H1 (cell line): ENCODE measurements around the gene EBLN2. TPM values are rescaled to one million over a fixed set of nuclear protein-coding genes. Genes with fewer than 3 reads are reported as not detected.

Experiments
- CTCF ChIA-PET: fragments of 300-600 bp; sonication (Branson Sonifier 250); formaldehyde crosslinking; loops from one replicate; lab custom pipeline; 2021; ENCODE audit not compliant: partially characterized antibody; lab: Charles Lee
- POLR2A ChIA-PET: fragments of 300-600 bp; sonication (Branson Sonifier 250); formaldehyde crosslinking; loops from one replicate; lab custom pipeline; 2021; ENCODE audit warnings: inconsistent platforms; ENCODE audit not compliant: partially characterized antibody; lab: Charles Lee
- DNase-seq, 2 experiments: peaks; one replicate each; pipeline versions ENCODE4 v3.0.0 to v3.0.0-alpha.2; 2010 to 2022; ENCODE audit warnings: low spot score in 2 of 2, low read depth in 1 of 2, mixed read lengths in 1 of 2
- FAIRE-seq: peaks from 2 replicates; lab custom pipeline; 2011; peaks lifted over from hg19 to GRCh38; lab: Jason Lieb, UNC
- H2AFZ ChIP-seq: 2 replicates; pipeline ENCODE4 v1.8.1; 2012; ENCODE audit warnings: low read length, inconsistent platforms
- H2AK5ac ChIP-seq: 2 replicates; pipeline ENCODE4 v1.6.1; 2013; ENCODE audit warnings: low read depth, low read length
- H2BK120ac ChIP-seq: replicated peaks from 2 replicates; pipeline ENCODE3; 2013; ENCODE audit warnings: low read depth, low read length, inconsistent platforms
- H2BK12ac ChIP-seq: 2 replicates; pipeline ENCODE4 v1.6.1; 2013; ENCODE audit warnings: low read depth, low read length
- H2BK15ac ChIP-seq: 2 replicates; pipeline ENCODE4 v1.6.1; 2013; ENCODE audit warnings: low read length
- H2BK20ac ChIP-seq: 2 replicates; pipeline ENCODE4 v1.6.1; 2013; ENCODE audit warnings: low read length
- H2BK5ac ChIP-seq: 2 replicates; pipeline ENCODE4 v1.6.1; 2013; ENCODE audit warnings: low read depth, low read length
- H3K14ac ChIP-seq: 2 replicates; pipeline ENCODE4 v1.6.1; 2013; ENCODE audit warnings: inconsistent platforms; ENCODE audit not compliant: insufficient read length
- H3K18ac ChIP-seq: 2 replicates; pipeline ENCODE4 v1.6.1; 2013; ENCODE audit warnings: low read length; ENCODE audit errors: extremely low read depth
- H3K23ac ChIP-seq: 2 replicates; pipeline ENCODE4 v1.6.1; 2013; ENCODE audit warnings: inconsistent platforms; ENCODE audit not compliant: insufficient read length
- H3K23me2 ChIP-seq: 2 replicates; pipeline ENCODE4 v1.6.1; 2013; ENCODE audit warnings: low read depth, low read length
- H3K27ac ChIP-seq: 2 replicates; pipeline ENCODE4 v1.6.1; 2011; ENCODE audit warnings: low read depth, low read length, inconsistent platforms
- H3K27me3 ChIP-seq, 4 experiments: replicated peaks in 1 of 4; 1 replicate in 1 of 4; 2 replicates in 3 of 4; pipeline versions ENCODE4 v1.6.1 to v1.8.1; 2011 to 2013; ENCODE audit warnings: low read length in 3 of 4, mild to moderate bottlenecking in 3 of 4, inconsistent platforms in 2 of 4, mixed read lengths in 2 of 4, moderate library complexity in 1 of 4; ENCODE audit not compliant: control insufficient read depth in 3 of 4, insufficient read depth in 3 of 4; ENCODE audit errors: extremely low read depth in 1 of 4
- H3K36me3 ChIP-seq, 4 experiments: 2 replicates each; pipeline versions ENCODE4 v1.6.1 to v1.8.1; 2011 to 2013; ENCODE audit warnings: mild to moderate bottlenecking in 4 of 4, low read length in 3 of 4, moderate library complexity in 2 of 4, control low read depth in 1 of 4, inconsistent platforms in 1 of 4; ENCODE audit not compliant: insufficient read depth in 4 of 4, control insufficient read depth in 2 of 4
- H3K4ac ChIP-seq: replicated peaks from 2 replicates; pipeline ENCODE3; 2013; ENCODE audit warnings: low read length, low read depth, mixed read lengths, inconsistent platforms; ENCODE audit not compliant: insufficient read length
- H3K4me1 ChIP-seq, 4 experiments: replicated peaks in 1 of 4; 1 replicate in 1 of 4; 2 replicates in 3 of 4; pipeline versions ENCODE4 v1.6.1 to v1.8.1; 2011 to 2013; ENCODE audit warnings: low read length in 3 of 4, inconsistent platforms in 2 of 4, mixed read lengths in 1 of 4; ENCODE audit not compliant: insufficient read depth in 4 of 4, control insufficient read depth in 3 of 4
- H3K4me2 ChIP-seq, 2 experiments: 2 replicates each; pipeline versions ENCODE4 v1.6.1 to v1.8.1; 2011 to 2013; ENCODE audit warnings: low read depth in 2 of 2, low read length in 2 of 2, control low read depth in 1 of 2, inconsistent platforms in 1 of 2, mild to moderate bottlenecking in 1 of 2; ENCODE audit not compliant: insufficient read depth in 1 of 2
- H3K4me3 ChIP-seq, 4 experiments: fragments of 200-600, 300-600 bp in 1 of 4; sonication (generic), shearing (Covaris generic), sonication (Bioruptor Twin) in 1 of 4; 2 replicates each; pipeline versions ENCODE4 v1.5.1 to v1.8.1; 2011 to 2016; ENCODE audit warnings: low read length in 4 of 4, low read depth in 3 of 4, control low read depth in 2 of 4, inconsistent platforms in 2 of 4, mild to moderate bottlenecking in 2 of 4, mixed read lengths in 1 of 4, moderate library complexity in 1 of 4; ENCODE audit not compliant: insufficient read depth in 2 of 4; ENCODE audit errors: extremely low read depth in 1 of 4
- H3K56ac ChIP-seq: replicated peaks from 2 replicates; pipeline ENCODE3; 2013; ENCODE audit warnings: low read depth, mild to moderate bottlenecking, mixed read lengths, low read length, inconsistent platforms; ENCODE audit not compliant: insufficient read length
- H3K79me1 ChIP-seq: 2 replicates; pipeline ENCODE4 v1.6.1; 2013; ENCODE audit warnings: low read depth, low read length, control low read depth
- H3K79me2 ChIP-seq, 2 experiments: 2 replicates each; pipeline versions ENCODE4 v1.6.1 to v1.8.1; 2012 to 2013; ENCODE audit warnings: low read length in 2 of 2, mild to moderate bottlenecking in 2 of 2, inconsistent platforms in 1 of 2; ENCODE audit not compliant: insufficient read depth in 2 of 2, control insufficient read depth in 1 of 2
- H3K9ac ChIP-seq, 4 experiments: replicated peaks in 1 of 4; 1 replicate in 1 of 4; 2 replicates in 3 of 4; pipeline versions ENCODE4 v1.6.1 to v1.8.1; 2011 to 2013; ENCODE audit warnings: low read depth in 3 of 4, low read length in 3 of 4, control low read depth in 2 of 4, mild to moderate bottlenecking in 2 of 4, moderate library complexity in 2 of 4, inconsistent platforms in 1 of 4; ENCODE audit errors: extremely low read depth in 1 of 4
- H3K9me3 ChIP-seq, 2 experiments: 2 replicates each; pipeline versions ENCODE4 v1.6.1 to v1.8.1; 2012 to 2013; ENCODE audit warnings: mild to moderate bottlenecking in 2 of 2, moderate library complexity in 2 of 2, control low read depth in 1 of 2, inconsistent platforms in 1 of 2, low read depth in 1 of 2, low read length in 1 of 2, mixed read lengths in 1 of 2; ENCODE audit not compliant: insufficient read depth in 2 of 2
- H4K20me1 ChIP-seq, 2 experiments: replicated peaks in 1 of 2; 2 replicates each; pipeline versions ENCODE3 to v1.8.1; 2011 to 2013; ENCODE audit warnings: inconsistent platforms in 2 of 2, low read length in 2 of 2, mild to moderate bottlenecking in 1 of 2; ENCODE audit not compliant: insufficient read depth in 2 of 2, control insufficient read depth in 1 of 2
- H4K5ac ChIP-seq: 2 replicates; pipeline ENCODE4 v1.6.1; 2013; ENCODE audit warnings: low read length, low read depth, mixed read lengths, inconsistent platforms; ENCODE audit not compliant: insufficient read length
- H4K8ac ChIP-seq: 2 replicates; pipeline ENCODE4 v1.8.0; 2013; ENCODE audit warnings: mild to moderate bottlenecking, moderate library complexity, low read length, inconsistent platforms; ENCODE audit not compliant: insufficient read depth; ENCODE audit errors: extremely low read depth
- H4K91ac ChIP-seq: replicated peaks from 2 replicates; pipeline ENCODE3; 2013; ENCODE audit warnings: low read length, mixed read lengths, inconsistent platforms; ENCODE audit not compliant: insufficient read length
- RBBP5 ChIP-seq: IDR thresholded peaks from 2 replicates; pipeline ENCODE4 v1.7.1; 2012; ENCODE audit warnings: low read depth, mild to moderate bottlenecking, inconsistent platforms, low read length, moderate library complexity, borderline replicate concordance
- SIX5 ChIP-seq: IDR thresholded peaks from 2 replicates; pipeline ENCODE4 v1.6.1; 2011; ENCODE audit warnings: mild to moderate bottlenecking, low read depth, low read length
- whole genome bisulfite sequencing, 2 experiments: shearing (Covaris generic) in 1 of 2; methylation state at CpG; one replicate each; pipeline versions ENCODE4 v1.1.6 to v1.1.7; 2013 to 2015; ENCODE audit warnings: low lambda C conversion rate in 2 of 2, mixed read lengths in 2 of 2, inconsistent platforms in 1 of 2, low coverage in 1 of 2, missing lambda C conversion rate in 1 of 2; ENCODE audit not compliant: insufficient replicate concordance in 2 of 2, insufficient coverage in 1 of 2, insufficient read length in 1 of 2; ENCODE audit errors: extremely low coverage in 1 of 2, missing lambda C conversion rate in 1 of 2; 5-methylcytosine and 5-hydroxymethylcytosine counted together
- polyA plus RNA-seq, 7 experiments: library from polyadenylated mRNA; depleted of rRNA in 3 of 7; stranded (reverse) in 5 of 7; unstranded in 2 of 7; fragments of >200 nt in 5 of 7; fragments of 200-250 nt in 2 of 7; gene quantifications; 1 replicate in 5 of 7; 2 replicates in 1 of 7; 4 replicates in 1 of 7; pipeline versions ENCODE4 v1.2.1 to v1.2.3, GENCODE V29; 2011 to 2013; ENCODE audit warnings: missing spikeins in 2 of 7, mixed read lengths in 2 of 7
- total RNA-seq: library from RNA; stranded (reverse); fragmentation: NEBNext Ultra II Directional; extraction: Animal tissue kit (Norgen Biotek cat#: 25700); gene quantifications from 2 replicates; pipeline ENCODE4 v1.2.1, GENCODE V29; 2021

EBLN2 gene
- total and polyA plus RNA-seq, 2 of the 8 experiments (the other 6 are each of a cell fraction or from before 2014, with no cell fraction given) = 1.9 to 3.8 TPM

DNA sequence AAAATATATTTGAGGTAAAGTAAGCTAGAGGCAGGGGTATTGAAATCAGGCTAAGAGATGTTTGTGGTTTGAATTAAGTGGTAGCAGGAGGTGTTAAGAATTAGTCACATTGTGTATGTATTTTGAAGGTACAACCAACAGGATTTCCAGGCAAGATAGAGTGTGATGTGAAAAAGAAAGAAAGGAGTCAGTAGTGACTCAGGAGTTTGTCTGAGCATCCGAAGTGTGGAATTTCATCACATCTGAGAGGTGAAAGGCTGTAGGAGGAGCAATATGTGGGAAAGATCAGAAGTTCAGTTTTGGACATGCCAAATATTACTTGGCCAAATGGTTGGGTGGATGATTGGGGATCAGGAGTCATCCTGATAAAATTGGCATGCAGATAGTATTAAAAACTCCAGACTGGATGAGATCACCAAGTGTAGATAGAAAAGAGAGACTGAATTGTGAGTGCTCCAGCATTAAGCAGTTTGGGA is 32.1 kb upstream of the EBLN2 start:
- Histone ChIP-seq H4K5ac (no peak overlapping the region), H3K18ac (no peak overlapping the region), H3K9ac (no peak overlapping the region), H2BK120ac (no peak overlapping the region), H3K23ac (no peak overlapping the region), H3K4me2 (no peak overlapping the region), H3K27me3 (no peaks in the 10 kb centered on the region), H3K79me2 (peaks cover 50 to 100% of the 10 kb centered on the region in 2 experiments), H3K36me3 (no peaks in the 10 kb centered on the region), H4K8ac (no peak overlapping the region), H3K56ac (no peak overlapping the region), H2AK5ac (no peak overlapping the region), H3K27ac (no peak overlapping the region), H3K14ac (no peak overlapping the region), H3K23me2 (no peaks in the 10 kb centered on the region; the same call in 1 of the 2 replicates), H2BK12ac (no peak overlapping the region), H3K4me3 (no peak overlapping the region), H3K9me3 (no peaks in the 10 kb centered on the region), H2AFZ (no peak overlapping the region), H4K20me1 (peaks cover 10 to 19% of the 10 kb centered on the region in 2 experiments), H2BK15ac (no peak overlapping the region), H3K4ac (no peak overlapping the region), H2BK20ac (no peak overlapping the region), H3K4me1 (peaks cover 0 to 9% (median 4%) of the 10 kb centered on the region in 4 experiments; a peak in 6 of 7 replicates), H2BK5ac (no peak overlapping the region), H4K91ac (no peak overlapping the region), H3K79me1 (peaks cover 9% of the 10 kb centered on the region; the same call in 1 of the 2 replicates)
- DNase-seq (no peak), FAIRE-seq (no peak)
- POLR2A ChIA-PET = no interaction called here
- CTCF ChIA-PET = interaction anchor here (0.7 to 1.0 kb wide), 2 partner anchors 32 to 152 kb away, joined by 3 to 4 read pairs; no protein-coding TSS in a partner anchor
- whole genome bisulfite sequencing, 2 experiments = 89% methylated on average over 1 of the region's 1 CpG; no CpG with 5 or more reads in 1 of the 2 experiments
- TF ChIP-seq SIX5 (no peak), RBBP5 (no peak)
